Natural killer cell treated with Interleukin-12 subunit alpha and Interleukin-12 subunit beta and Interleukin-15 and Interleukin-18, amount 100 ng/mL, for 72 hours (primary cell): Measurements from ENCODE around the gene CCDC78. TPM values are rescaled to one million over a fixed set of nuclear protein-coding genes. Genes with fewer than 3 reads are reported as not detected.
A peak's percentile ranks its signal among the peaks of the same experiment; 100 is the strongest.

Source experiments
- ATAC-seq, 2 donors: fragments of 150-1000 bp; cut with Tn5 transposase in 1 of 2; sonication (Bioruptor Pico), chemical (Tn5 transposase) in 1 of 2; 2 replicates each; pipeline ENCODE4 v1.10.0; 2021
- DNase-seq: peaks from one replicate; pipeline ENCODE4 v3.0.0; 2022; ENCODE audit warnings: low spot score
- H3K27ac Mint-ChIP-seq, 2 donors: 1 replicate in 1 of 2; 2 replicates in 1 of 2; pipeline ENCODE4 v1.8.0; 2022; ENCODE audit warnings: mixed read lengths in 2 of 2, mild to moderate bottlenecking in 1 of 2, moderate library complexity in 1 of 2
- H3K27me3 Mint-ChIP-seq, 2 donors: 1 replicate in 1 of 2; 2 replicates in 1 of 2; pipeline ENCODE4 v1.8.0; 2022; ENCODE audit warnings: mixed read lengths in 2 of 2
- H3K36me3 Mint-ChIP-seq: one replicate; pipeline ENCODE4 v1.8.0; 2022; ENCODE audit warnings: mixed read lengths
- H3K4me1 Mint-ChIP-seq, 2 donors: 1 replicate in 1 of 2; 2 replicates in 1 of 2; pipeline ENCODE4 v1.8.0; 2022; ENCODE audit warnings: low read depth in 2 of 2, mixed read lengths in 2 of 2, mild to moderate bottlenecking in 1 of 2
- H3K4me3 Mint-ChIP-seq: one replicate; pipeline ENCODE4 v1.8.0; 2022; ENCODE audit warnings: mixed read lengths
- H3K9me3 Mint-ChIP-seq: 2 replicates; pipeline ENCODE4 v1.8.0; 2022; ENCODE audit warnings: mixed read lengths
- total RNA-seq, 2 donors: library from RNA; stranded (reverse); gene quantifications; one replicate each; pipeline ENCODE4 v1.2.3, GENCODE V29; 2022

Gene CCDC78
- total RNA-seq, 2 donors from 2014 or later: 3.1 to 6.4 TPM

DNA sequence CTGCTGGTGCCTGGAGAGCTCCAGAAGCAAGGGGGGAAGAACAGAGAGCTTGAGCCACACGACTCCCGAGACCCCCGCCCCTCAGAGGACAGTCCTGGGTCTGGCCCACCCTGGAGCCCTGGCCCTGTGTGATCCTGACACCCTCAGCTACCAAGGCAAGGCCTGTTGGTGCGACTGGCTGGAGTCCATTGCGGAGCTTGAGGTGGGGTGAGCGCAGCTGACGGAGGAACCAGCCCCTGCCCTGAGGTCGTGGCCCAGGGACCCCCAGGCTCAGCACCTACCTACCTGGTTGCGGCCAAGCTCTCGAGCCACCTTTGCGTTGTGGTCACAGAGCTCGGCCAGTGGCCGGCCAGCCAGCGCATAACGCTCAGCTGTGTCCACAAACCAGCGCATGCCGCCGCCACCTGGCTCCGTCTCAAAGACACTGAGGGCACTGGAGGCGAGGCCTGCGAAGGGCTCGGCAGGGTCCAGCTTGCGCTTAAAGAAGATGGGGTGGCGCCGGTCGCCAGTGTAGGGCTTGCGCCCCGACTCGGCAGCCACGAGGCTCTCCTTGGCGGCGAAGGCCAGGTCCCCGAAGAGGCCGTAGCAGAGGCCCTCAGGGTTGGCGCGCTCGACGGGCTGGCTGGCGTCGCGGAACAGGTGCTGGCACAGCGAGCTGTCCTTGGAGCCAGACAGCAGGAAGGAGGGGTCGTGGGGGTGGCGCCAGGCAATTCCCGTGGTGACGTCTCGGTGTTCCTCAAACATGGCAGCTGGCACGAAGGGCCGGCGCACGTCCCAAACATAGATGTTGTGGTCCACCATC, 39.6 kb downstream of the CCDC78 start:
- Mint-ChIP-seq H3K36me3 (no peaks in the 10 kb centered on the region), H3K4me3 (no peak overlapping the region), H3K27ac (no peak overlapping the region), H3K4me1 (peaks cover 4 to 10% of the 10 kb centered on the region in 2 donors), H3K9me3 (no peaks in the 10 kb centered on the region), H3K27me3 (no peaks in the 10 kb centered on the region)
- DNase-seq: no peak
- no peak for ATAC-seq

DNA sequence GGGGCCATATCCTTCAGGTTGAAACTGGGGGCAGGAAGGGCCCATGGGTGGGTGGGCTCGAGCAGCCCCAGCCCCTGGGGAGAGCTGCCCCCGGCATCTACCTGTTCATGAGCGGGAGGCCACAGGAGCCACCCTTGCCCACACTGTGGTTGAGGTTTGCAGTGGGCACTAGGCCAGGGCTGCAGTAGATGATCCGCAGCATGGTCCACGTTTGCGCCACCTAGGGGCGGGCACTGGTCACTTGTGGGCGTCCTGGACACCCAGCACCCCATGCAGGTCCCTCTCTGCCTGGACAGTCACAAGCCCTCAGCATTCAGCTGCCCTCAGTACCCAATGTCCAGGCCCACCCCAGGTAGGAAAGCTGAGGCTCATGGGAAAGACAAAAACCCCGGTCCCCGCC, 40.3 kb downstream of the CCDC78 start:
- DNase-seq (no peak), ATAC-seq (no peak)
- H3K4me1 Mint-ChIP-seq: peaks cover 4 to 12% of the 10 kb centered on the region in 2 donors
- no peak overlapping the region for H3K27ac Mint-ChIP-seq
- no peaks in the 10 kb centered on the region for H3K9me3 Mint-ChIP-seq
- no peak overlapping the region for H3K4me3 Mint-ChIP-seq
- no peaks in the 10 kb centered on the region for H3K36me3 Mint-ChIP-seq
- H3K27me3 Mint-ChIP-seq: no peaks in the 10 kb centered on the region

DNA sequence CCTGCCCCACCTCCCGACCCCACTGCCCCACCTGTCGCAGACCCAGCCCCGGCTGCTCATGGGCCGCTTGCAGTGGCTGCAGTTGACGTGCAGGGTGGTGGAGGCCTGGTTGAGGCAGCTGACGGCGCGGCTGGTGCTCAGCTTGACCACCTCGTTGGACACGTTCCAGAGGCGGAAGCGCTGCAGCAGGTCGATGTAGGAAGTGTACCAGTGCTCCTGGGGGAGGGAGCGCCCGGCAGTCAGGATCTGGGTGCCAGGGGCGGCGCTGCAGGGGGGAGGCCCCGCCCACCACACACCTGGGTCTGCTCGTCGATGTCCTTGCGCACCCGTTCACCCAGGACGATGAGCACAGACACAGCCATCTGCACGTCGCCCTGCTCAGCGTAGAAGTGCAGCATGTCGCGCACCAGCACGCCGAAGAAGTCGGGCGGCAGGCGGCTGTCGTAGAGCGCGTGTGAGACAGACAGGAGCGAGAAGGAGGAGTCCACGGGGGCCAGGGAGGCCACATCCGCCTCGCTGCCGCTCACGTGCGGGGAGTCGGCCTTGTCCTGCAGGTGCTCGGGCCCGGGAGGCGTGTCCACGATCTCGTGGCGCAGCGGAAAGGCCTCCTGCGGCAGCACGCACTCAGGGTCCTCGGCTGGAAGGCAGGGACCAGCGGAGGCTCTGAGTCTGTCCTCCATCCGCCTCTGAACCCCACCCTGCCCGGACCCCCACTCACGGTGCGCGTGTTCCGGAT, 41.1 kb downstream of the CCDC78 start:
- peak overlapping the region in 1 of 2 donors; percentile 44 for H3K27ac Mint-ChIP-seq
- ATAC-seq: no peak

DNA sequence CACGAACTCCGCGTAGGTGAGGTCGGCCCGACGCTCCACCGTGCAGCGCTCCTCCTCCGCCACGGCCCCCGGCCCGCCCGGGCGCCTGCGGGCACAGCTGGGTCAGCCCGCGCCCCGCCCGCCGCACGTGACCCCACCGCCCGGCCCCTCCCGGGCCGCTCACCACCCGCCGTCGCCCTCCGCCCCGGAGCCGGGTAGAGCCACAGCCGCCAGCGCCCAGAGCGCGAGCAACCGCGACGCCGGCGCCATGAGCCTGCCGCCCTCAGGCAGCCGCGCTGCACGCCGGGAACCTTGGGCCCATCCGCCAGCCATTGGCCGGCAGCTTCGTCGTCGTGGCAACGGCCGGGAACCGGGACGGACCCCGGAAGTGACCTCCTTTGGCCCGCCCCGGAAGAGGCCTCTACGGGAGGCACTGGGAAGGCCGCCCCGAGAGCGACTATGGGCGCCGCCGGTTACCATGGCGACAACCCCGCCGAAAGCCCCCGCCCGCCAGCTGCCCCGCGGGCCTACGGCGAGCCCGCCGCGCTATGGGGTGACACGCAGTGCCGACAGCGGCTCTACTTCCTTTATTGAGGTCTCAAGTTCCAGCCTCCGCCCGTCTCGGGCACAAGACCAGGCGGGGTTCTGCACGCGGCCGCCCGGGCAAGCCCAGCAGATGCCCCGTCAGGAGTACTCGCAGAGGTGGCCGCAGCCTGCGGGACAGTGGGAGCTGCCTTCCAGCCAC, 42.0 kb downstream of the CCDC78 start, which contains the start of gene JMJD8:
Gene JMJD8, minus strand, starts transcription at position 264 of the 724 bp plus-strand sequence. Its CDS starts 15 bp downstream, at position 249.
- peak within 1 kb of the TSS in 1 of 2 donors; percentile 44 for H3K27ac Mint-ChIP-seq
- H3K4me1 Mint-ChIP-seq: peaks cover 9 to 11% of the 10 kb centered on the region in 2 donors
- peak; percentile 98 for DNase-seq
- H3K36me3 Mint-ChIP-seq: no peaks in the 10 kb centered on the region
- no peaks in the 10 kb centered on the region for H3K9me3 Mint-ChIP-seq
- ATAC-seq: peak; percentile 83 to 88
- no peaks in the 10 kb centered on the region for H3K27me3 Mint-ChIP-seq
- H3K4me3 Mint-ChIP-seq: peak within 1 kb of the TSS; percentile 77

More for the DNA sequence above, 41.1 kb downstream of the CCDC78 start:
- H3K4me3 Mint-ChIP-seq: no peak overlapping the region
- H3K36me3 Mint-ChIP-seq: no peaks in the 10 kb centered on the region
- peaks cover 4 to 9% of the 10 kb centered on the region in 2 donors for H3K4me1 Mint-ChIP-seq
- H3K27me3 Mint-ChIP-seq: no peaks in the 10 kb centered on the region
- H3K9me3 Mint-ChIP-seq: no peaks in the 10 kb centered on the region
- no peak for DNase-seq

DNA sequence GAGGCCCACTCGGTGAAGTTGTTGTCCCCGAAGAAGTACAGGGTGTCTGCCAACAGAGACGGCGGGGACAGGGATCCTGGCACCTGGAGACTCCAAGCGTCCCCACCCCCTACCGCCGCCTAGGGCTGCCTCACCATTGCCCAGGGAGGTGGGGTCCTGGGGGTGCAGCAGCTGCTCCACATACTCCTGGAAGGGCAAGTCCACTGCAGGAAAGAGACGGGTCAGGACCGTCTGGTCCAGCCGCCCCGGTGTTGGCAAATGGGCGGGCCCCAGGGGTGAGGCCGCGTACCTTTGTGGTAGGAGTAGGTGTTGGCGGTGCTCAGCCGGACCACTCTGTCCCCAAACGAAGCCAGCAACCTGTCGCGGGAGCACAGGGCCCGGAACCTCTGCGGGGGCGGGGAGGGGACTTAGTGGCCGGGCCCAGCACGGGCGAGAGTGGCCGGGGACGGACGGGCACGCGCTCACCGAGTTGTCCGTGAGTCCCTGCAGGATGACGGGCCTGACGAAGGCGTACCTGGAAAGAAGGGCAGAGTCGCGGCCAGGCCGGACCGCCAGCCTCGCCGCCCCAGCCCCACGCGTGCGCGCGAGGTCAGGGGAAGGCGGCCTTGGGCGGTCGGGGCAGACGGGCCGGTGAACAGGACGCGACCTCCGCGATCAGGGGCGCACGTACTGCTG, 42.7 kb downstream of the CCDC78 start:
- no peaks in the 10 kb centered on the region for H3K36me3 Mint-ChIP-seq
- ATAC-seq: no peak

DNA sequence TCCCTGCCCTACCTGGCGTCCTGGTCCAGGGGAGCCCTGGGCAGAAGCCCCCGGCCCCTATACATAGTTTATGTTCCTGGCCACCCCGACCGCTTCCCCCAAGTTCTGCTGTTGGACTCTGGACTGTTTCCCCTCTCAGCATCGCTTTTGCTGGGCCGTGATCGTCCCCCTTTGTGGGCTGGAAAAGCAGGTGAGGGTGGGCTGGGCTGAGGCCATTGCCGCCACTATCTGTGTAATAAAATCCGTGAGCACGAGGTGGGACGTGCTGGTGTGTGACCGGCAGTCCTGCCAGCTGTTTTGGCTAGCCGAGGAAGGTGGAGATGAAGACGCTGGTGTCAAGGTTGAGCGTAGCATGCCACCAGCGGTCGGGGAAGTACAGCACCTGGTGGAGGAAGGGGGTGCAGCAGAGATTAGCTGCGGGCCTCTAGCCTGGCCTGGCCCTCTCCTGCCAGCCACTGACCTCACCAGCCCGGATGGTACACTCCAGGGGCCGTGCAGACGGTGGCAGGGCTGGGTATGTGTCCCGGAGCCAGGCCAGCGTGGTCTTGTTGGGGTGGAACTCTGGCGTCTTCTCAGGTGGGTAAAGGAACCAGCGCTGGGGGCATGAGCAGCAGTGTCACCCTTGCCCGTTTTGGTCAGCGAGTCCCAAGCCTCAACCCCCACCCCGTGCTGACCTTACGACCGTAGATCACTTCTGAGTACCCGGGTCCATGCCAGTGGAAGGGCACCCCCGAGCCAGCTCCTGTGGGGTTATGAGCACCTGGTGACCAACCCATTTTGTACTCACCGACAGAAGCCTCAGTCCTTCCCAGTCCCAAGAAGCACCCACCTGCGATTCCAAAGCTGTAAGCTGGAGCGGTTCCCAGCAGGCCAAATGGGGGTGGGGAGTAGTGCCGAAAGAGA, 43.5 kb downstream of the CCDC78 start:
- DNase-seq (no peak), ATAC-seq (no peak)
- Mint-ChIP-seq H3K4me3 (peak overlapping the region; percentile 81), H3K4me1 (peaks cover 11 to 13% of the 10 kb centered on the region in 2 donors), H3K36me3 (no peaks in the 10 kb centered on the region), H3K9me3 (no peaks in the 10 kb centered on the region), H3K27ac (peak overlapping the region in 1 of 2 donors; percentile 39), H3K27me3 (no peaks in the 10 kb centered on the region)

More for the DNA sequence above, 42.7 kb downstream of the CCDC78 start:
- H3K4me3 Mint-ChIP-seq: peak overlapping the region; percentile 77
- no peaks in the 10 kb centered on the region for H3K9me3 Mint-ChIP-seq
- H3K4me1 Mint-ChIP-seq: peaks cover 11 to 13% of the 10 kb centered on the region in 2 donors
- H3K27ac Mint-ChIP-seq: no peak overlapping the region
- no peaks in the 10 kb centered on the region for H3K27me3 Mint-ChIP-seq
- DNase-seq: no peak

DNA sequence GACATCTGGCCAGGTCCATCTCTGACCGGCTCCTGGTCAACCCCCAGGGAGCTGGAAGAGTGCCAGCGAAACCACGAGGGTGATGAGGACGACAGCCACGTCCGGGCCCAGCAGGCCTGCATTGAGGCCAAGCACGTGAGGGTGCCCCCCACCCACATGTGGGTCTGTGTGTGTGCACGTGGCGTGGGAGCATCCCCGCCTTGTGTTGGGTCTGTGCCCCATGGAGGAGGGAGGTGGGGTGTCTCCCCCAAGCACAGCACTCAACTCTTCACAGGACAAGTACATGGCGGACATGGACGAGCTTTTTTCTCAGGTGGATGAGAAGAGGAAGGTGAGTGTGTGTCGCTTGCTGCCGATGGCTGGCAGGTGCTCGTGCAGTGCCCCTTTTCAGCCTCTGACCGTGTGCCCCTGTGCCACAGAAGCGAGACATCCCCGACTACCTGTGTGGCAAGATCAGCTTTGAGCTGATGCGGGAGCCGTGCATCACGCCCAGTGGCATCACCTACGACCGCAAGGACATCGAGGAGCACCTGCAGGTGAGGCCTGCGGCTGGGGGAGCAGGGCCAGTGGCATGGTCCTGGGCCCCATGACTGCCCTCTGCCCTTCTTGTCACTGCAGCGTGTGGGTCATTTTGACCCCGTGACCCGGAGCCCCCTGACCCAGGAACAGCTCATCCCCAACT, 44.4 kb downstream of the CCDC78 start:
- H3K27me3 Mint-ChIP-seq: no peaks in the 10 kb centered on the region
- no peaks in the 10 kb centered on the region for H3K9me3 Mint-ChIP-seq
- H3K36me3 Mint-ChIP-seq: no peaks in the 10 kb centered on the region
- H3K27ac Mint-ChIP-seq: no peak overlapping the region
- H3K4me1 Mint-ChIP-seq: peaks cover 11 to 13% of the 10 kb centered on the region in 2 donors
- H3K4me3 Mint-ChIP-seq: peak overlapping the region; percentile 81
- no peak for ATAC-seq
- no peak for DNase-seq

DNA sequence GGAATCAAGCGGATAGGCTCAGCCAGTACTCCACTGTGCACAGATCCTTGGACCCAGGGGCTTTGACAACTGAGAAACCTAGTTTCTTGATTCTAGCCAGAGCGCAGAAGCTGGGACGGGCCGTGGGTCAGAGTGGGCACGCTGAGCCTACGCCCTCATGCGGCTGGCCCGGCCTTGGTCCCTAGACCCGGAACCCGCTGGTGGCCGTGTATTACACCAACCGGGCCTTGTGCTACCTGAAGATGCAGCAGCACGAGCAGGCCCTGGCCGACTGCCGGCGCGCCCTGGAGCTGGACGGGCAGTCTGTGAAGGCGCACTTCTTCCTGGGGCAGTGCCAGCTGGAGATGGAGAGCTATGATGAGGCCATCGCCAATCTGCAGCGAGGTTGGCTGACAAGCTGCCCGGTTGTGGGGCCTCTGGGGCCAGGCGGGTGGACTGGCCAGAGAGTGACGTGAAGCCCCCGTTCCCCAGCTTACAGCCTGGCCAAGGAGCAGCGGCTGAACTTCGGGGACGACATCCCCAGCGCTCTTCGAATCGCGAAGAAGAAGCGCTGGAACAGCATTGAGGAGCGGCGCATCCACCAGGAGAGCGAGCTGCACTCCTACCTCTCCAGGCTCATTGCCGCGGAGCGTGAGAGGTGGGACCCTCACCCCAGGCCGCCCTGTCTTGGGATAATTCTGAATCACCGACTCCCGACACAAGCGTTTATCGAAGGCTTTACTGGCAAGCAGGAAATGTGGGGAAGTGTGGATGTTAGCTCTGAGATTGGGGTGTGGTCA, 45.1 kb downstream of the CCDC78 start:
- Mint-ChIP-seq H3K27ac (peak overlapping the region in 1 of 2 donors; percentile 28), H3K9me3 (no peaks in the 10 kb centered on the region), H3K4me1 (peaks cover 11 to 13% of the 10 kb centered on the region in 2 donors)

DNA sequence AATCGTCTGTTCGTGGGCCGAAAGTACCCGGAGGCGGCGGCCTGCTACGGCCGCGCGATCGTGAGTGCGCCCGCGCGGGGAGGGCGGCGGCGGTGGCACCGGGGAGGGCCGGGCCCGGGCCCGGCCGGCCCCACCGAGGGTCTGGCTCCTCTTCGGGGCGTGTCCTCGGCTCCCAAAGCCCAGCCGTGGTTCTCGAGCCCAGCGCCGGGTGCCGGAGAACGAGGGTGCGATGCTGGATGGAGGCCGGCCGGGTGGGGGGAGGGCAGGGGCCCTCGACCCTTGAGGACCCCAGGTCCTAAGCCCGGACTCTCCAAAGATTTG, 45.7 kb downstream of the CCDC78 start:
- Mint-ChIP-seq H3K4me1 (peaks cover 11 to 13% of the 10 kb centered on the region in 2 donors), H3K27ac (peak overlapping the region in 1 of 2 donors; percentile 28), H3K27me3 (no peaks in the 10 kb centered on the region), H3K9me3 (no peaks in the 10 kb centered on the region), H3K36me3 (no peaks in the 10 kb centered on the region), H3K4me3 (peak overlapping the region; percentile 81)
- ATAC-seq (peak in 1 of 2 donors; percentile 0), DNase-seq (no peak)

More for the DNA sequence above, 45.1 kb downstream of the CCDC78 start:
- Mint-ChIP-seq H3K36me3 (no peaks in the 10 kb centered on the region), H3K4me3 (peak overlapping the region; percentile 81), H3K27me3 (no peaks in the 10 kb centered on the region)
- no peak for ATAC-seq
- no peak for DNase-seq

DNA sequence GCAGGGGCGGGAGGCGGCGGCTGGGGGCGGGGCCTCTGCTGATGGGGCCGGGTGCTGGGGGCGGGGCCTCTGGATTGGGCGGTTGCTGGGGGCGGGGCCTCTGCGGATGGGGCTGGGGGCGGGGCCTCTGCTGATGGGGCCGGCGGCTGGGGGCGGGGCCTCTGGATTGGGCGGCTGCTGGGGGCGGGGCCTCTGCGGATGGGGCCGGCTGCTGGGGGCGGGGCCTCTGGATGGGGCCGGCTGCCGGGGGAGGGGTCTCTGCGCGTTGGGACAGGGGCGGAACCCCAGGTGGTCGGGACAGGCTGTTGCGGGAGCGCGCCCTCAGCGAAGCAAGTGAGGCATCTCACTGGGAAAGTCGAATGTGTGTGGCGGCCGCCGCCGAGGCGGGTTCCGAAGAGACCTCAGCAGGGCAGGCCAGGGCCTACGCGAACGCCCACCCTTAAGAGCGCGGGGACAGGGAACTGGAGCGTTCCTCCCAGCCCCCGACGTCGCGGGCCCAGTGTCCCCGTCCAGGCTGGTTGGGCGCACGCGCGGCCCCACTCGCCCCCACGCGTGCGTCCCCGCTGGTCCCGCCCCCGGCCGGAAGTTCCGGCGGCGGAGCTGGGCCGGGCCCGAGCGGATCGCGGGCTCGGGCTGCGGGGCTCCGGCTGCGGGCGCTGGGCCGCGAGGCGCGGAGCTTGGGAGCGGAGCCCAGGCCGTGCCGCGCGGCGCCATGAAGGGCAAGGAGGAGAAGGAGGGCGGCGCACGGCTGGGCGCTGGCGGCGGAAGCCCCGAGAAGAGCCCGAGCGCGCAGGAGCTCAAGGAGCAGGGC, 46.2 kb downstream of the CCDC78 start, which contains the start of gene STUB1:
Gene STUB1, plus strand, starts transcription at position 597 of the 811 bp plus-strand sequence. Its CDS starts 116 bp downstream, at position 713.
- Mint-ChIP-seq H3K27ac (peak within 1 kb of the TSS in 1 of 2 donors; percentile 28), H3K4me1 (peaks cover 13 to 14% of the 10 kb centered on the region in 2 donors), H3K36me3 (no peaks in the 10 kb centered on the region), H3K4me3 (peak within 1 kb of the TSS; percentile 81), H3K27me3 (no peaks in the 10 kb centered on the region), H3K9me3 (no peaks in the 10 kb centered on the region)
- peak; percentile 71 to 86 for ATAC-seq
- peak; percentile 92 for DNase-seq
